HL-60 (cell line): ENCODE data around the gene TEAD4.

Source experiments
- REST ChIP-seq: IDR thresholded peaks from 2 replicates; pipeline ENCODE4 v1.6.1; 2012; ENCODE audit warnings: low read depth; ENCODE audit not compliant: insufficient replicate concordance
- SPI1 ChIP-seq: IDR thresholded peaks from 2 replicates; pipeline ENCODE4 v1.6.1; 2012; ENCODE audit warnings: low read depth, mild to moderate bottlenecking, borderline replicate concordance

GRCh38 chr12:3045494-3045893 lies 86.3 kb downstream of the TEAD4 start:
- TF ChIP-seq SPI1 = no peak
- no peak for TF ChIP-seq REST
